ENCODE measurements around the gene CLDN5.
"Not testable (repeated sequence)": the region's sequence is repeated elsewhere in the genome, so short reads cannot be mapped to it uniquely, and the experiment has no call there.

Gene CLDN5

GRCh38 chr22:19524170-19525115 lies at the start of gene CLDN5:
Gene CLDN5, minus strand, starts transcription at chr22:19524410. Its CDS starts 155 bp downstream, at chr22:19524255.
- DNase-seq: peak; percentile 63

GRCh38 chr22:19571995-19572394 lies 47.8 kb upstream of the CLDN5 start:
- no peak for DNase-seq

GRCh38 chr22:19571207-19571795 lies 47.1 kb upstream of the CLDN5 start:
- no peak for DNase-seq

GRCh38 chr22:19569976-19570375 lies 45.8 kb upstream of the CLDN5 start:
- no peak for DNase-seq

GRCh38 chr22:19569276-19569640 lies 45.0 kb upstream of the CLDN5 start:
- no peak for DNase-seq

- DNase-seq: no peak
Observed at GRCh38 chr22:19568337-19569275, 44.4 kb upstream of the CLDN5 start.

GRCh38 chr22:19567157-19568009 lies 43.2 kb upstream of the CLDN5 start:
- DNase-seq: no peak

GRCh38 chr22:19566279-19567156 lies 42.3 kb upstream of the CLDN5 start:
- DNase-seq: no peak

GRCh38 chr22:19565382-19566278 lies 41.4 kb upstream of the CLDN5 start:
- DNase-seq: no peak

- DNase-seq: no peak
Observed at GRCh38 chr22:19559956-19560355, 35.7 kb upstream of the CLDN5 start.

GRCh38 chr22:19559324-19559811 lies 35.2 kb upstream of the CLDN5 start:
- DNase-seq: no peak

- no peak for DNase-seq
Observed at GRCh38 chr22:19556963-19557545, 32.8 kb upstream of the CLDN5 start.

- DNase-seq: no peak
Observed at GRCh38 chr22:19555651-19556050, 31.4 kb upstream of the CLDN5 start.

GRCh38 chr22:19554834-19555404 lies 30.7 kb upstream of the CLDN5 start:
- no peak for DNase-seq

- DNase-seq: no peak
Observed at GRCh38 chr22:19553201-19553600, 29.0 kb upstream of the CLDN5 start.

GRCh38 chr22:19550382-19550781 lies 26.2 kb upstream of the CLDN5 start:
- no peak for DNase-seq

- no peak for DNase-seq
Observed at GRCh38 chr22:19549428-19549827, 25.2 kb upstream of the CLDN5 start.

GRCh38 chr22:19548964-19549363 lies 24.8 kb upstream of the CLDN5 start:
- DNase-seq: no peak

- not testable (repeated sequence) for DNase-seq
Observed at GRCh38 chr22:19548427-19548826, 24.2 kb upstream of the CLDN5 start.
